Measurements from ENCODE around the gene PRDX5. TPM values are rescaled to one million over a fixed set of nuclear protein-coding genes. Genes with fewer than 3 reads are reported as not detected.

Gene PRDX5
- total RNA-seq, 2 experiments from 2014 or later, result 177 to 217 TPM

- H3K4me3 ChIP-seq (ENCODE audit: low read depth, low read length, poor library complexity, severe bottlenecking), result no peak overlapping the region
- no peaks in the 10 kb centered on the region for H3K9me2 ChIP-seq (ENCODE audit: insufficient read depth, low read length)
- H4K20me1 ChIP-seq (ENCODE audit: insufficient read depth, low read length), result no peaks in the 10 kb centered on the region
- TF ChIP-seq CTCF (conservative IDR thresholded peaks at IDR 0.05; ENCODE audit: low read length) (no peak), EZH2phosphoT487 (IDR thresholded peaks at IDR 0.05; ENCODE audit: borderline replicate concordance, low read depth, low read length) (no peak)
- H3K4me1 ChIP-seq (ENCODE audit: insufficient read depth, low read length, poor library complexity, severe bottlenecking), result peaks cover under 1% of the 10 kb centered on the region
- no peak overlapping the region for H3K4me2 ChIP-seq (ENCODE audit: low read length)
- DNase-seq (ENCODE audit: low spot score), result no peak
- H3K27ac ChIP-seq (ENCODE audit: low read depth, low read length, poor library complexity, severe bottlenecking), result no peak overlapping the region
- no peak overlapping the region for H2AFZ ChIP-seq (ENCODE audit: low read length)
- intact Hi-C loops (cut with micrococcal nuclease; ENCODE audit: unreplicated experiment), result no loop called here
- H3K9me3 ChIP-seq (ENCODE audit: low read length), result no peaks in the 10 kb centered on the region
- BruUV-seq (replicated peaks), result no TSS peak
- no peaks in the 10 kb centered on the region for H3K79me2 ChIP-seq (ENCODE audit: insufficient read depth, low read depth, low read length)
- H3K36me3 ChIP-seq (ENCODE audit: insufficient read depth, low read length), result peaks cover 24% of the 10 kb centered on the region
- ChIA-PET CTCF (ENCODE audit: unreplicated experiment) (interaction anchor here (1.1 kb wide), 1 partner anchor 32 kb away, joined by 4 read pairs; the partner anchor contains the start of genes PRDX5 and TRMT112), POLR2A (interaction anchor here (1.1 kb wide), 1 partner anchor 31 kb away, joined by 3 read pairs; the partner anchor contains the start of gene PRDX5)
Measured at GRCh38 chr11:64349025-64349387, 31.1 kb downstream of the PRDX5 start.

DNA sequence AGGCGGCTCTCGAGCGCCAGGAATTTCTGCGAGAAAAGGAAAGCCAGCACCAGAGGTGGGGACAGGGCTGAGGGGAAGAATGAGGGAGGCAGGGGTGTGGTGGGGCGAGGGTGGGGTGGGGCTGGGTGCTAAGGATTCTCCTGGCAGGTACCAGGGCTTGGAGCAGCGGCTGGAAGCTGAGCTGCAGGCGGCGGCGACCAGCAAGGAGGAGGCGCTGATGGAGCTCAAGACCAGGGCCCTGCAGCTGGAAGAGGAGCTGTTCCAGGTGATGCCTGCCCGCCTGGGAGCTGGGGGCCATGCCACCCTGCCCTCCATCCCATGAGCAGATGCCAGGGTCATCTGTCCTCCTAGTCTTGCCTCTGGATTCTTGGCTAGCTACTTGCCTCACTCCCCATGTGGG lies 31.5 kb downstream of the PRDX5 start:
- no peaks in the 10 kb centered on the region for H3K9me3 ChIP-seq (ENCODE audit: low read length)
- H3K79me2 ChIP-seq (ENCODE audit: insufficient read depth, low read depth, low read length), result no peaks in the 10 kb centered on the region
- H3K36me3 ChIP-seq (ENCODE audit: insufficient read depth, low read length), result peaks cover 20% of the 10 kb centered on the region
- no peak for DNase-seq (ENCODE audit: low spot score)
- POLR2A ChIA-PET, result interaction anchor here (0.6 to 1.1 kb wide), 2 partner anchors 31 to 37 kb away, joined by 3 read pairs; partner anchors contain the start of gene PRDX5
- CTCF ChIA-PET (ENCODE audit: unreplicated experiment), result interaction anchor here (1.1 kb wide), 1 partner anchor 32 kb away, joined by 4 read pairs; the partner anchor contains the start of genes PRDX5 and TRMT112
- H2AFZ ChIP-seq (ENCODE audit: low read length), result no peak overlapping the region
- H3K4me2 ChIP-seq (ENCODE audit: low read length), result no peak overlapping the region
- intact Hi-C loops (cut with micrococcal nuclease; ENCODE audit: unreplicated experiment), result no loop called here
- TF ChIP-seq EZH2phosphoT487 (IDR thresholded peaks at IDR 0.05; ENCODE audit: borderline replicate concordance, low read depth, low read length), result no peak
- no peaks in the 10 kb centered on the region for H3K9me2 ChIP-seq (ENCODE audit: insufficient read depth, low read length)
- H4K20me1 ChIP-seq (ENCODE audit: insufficient read depth, low read length), result no peaks in the 10 kb centered on the region
- peaks cover 4% of the 10 kb centered on the region for H3K4me1 ChIP-seq (ENCODE audit: insufficient read depth, low read length, poor library complexity, severe bottlenecking)
- no TSS peak for BruUV-seq (replicated peaks)
- no peak overlapping the region for H3K4me3 ChIP-seq (ENCODE audit: low read depth, low read length, poor library complexity, severe bottlenecking)
- no peak overlapping the region for H3K27ac ChIP-seq (ENCODE audit: low read depth, low read length, poor library complexity, severe bottlenecking)

DNA sequence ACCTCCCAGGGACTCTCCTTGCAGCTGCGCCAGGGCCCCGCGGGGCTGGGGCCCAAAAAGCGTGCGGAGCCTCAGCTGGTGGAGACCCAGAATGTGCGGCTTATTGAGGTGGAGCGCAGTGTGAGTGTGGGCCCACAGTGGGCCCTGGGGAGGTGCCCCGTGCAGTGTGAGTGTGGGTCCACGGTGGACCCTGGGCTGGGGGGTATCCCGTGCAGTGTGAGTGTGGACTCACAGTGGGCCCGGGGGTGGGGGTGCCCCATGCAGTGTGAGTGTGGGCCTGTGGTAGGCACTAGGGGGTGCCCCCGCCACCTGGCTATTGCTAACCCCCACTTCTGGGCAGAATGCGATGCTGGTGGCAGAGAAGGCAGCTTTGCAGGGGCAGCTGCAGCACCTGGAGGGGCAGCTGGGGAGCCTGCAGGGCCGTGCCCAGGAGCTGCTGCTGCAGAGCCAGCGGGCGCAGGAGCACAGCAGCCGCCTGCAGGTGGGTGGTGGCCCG lies 33.3 kb downstream of the PRDX5 start:
- intact Hi-C loops (cut with micrococcal nuclease; ENCODE audit: unreplicated experiment), result no loop called here
- Histone ChIP-seq H3K9me3 (ENCODE audit: low read length) (no peaks in the 10 kb centered on the region), H3K9me2 (ENCODE audit: insufficient read depth, low read length) (no peaks in the 10 kb centered on the region), H3K4me2 (ENCODE audit: low read length) (no peak overlapping the region), H3K27ac (ENCODE audit: low read depth, low read length, poor library complexity, severe bottlenecking) (no peak overlapping the region), H3K4me3 (ENCODE audit: low read depth, low read length, poor library complexity, severe bottlenecking) (no peak overlapping the region), H3K79me2 (ENCODE audit: insufficient read depth, low read depth, low read length) (no peaks in the 10 kb centered on the region), H3K36me3 (ENCODE audit: insufficient read depth, low read length) (peaks cover 12% of the 10 kb centered on the region; the same call in 1 of the 2 replicates), H4K20me1 (ENCODE audit: insufficient read depth, low read length) (no peaks in the 10 kb centered on the region), H2AFZ (ENCODE audit: low read length) (no peak overlapping the region), H3K4me1 (ENCODE audit: insufficient read depth, low read length, poor library complexity, severe bottlenecking) (peaks cover 17% of the 10 kb centered on the region)
- DNase-seq (ENCODE audit: low spot score), result no peak
- POLR2A ChIA-PET, result interaction anchor here (1.5 kb wide), 1 partner anchor 34 kb away, joined by 4 read pairs; the partner anchor contains the start of genes PRDX5 and TRMT112
- BruUV-seq (replicated peaks), result no TSS peak
- CTCF ChIA-PET (ENCODE audit: unreplicated experiment), result no interaction called here
- TF ChIP-seq EZH2phosphoT487 (IDR thresholded peaks at IDR 0.05; ENCODE audit: borderline replicate concordance, low read depth, low read length) (no peak), CTCF (conservative IDR thresholded peaks at IDR 0.05; ENCODE audit: low read length) (no peak)
